SU-DHL-6 (cell line): Measurements from ENCODE around the gene PDE4D.

ENCODE experiments used
- CTCF ChIP-seq: fragments of 200-600 bp; sonication (generic); IDR thresholded peaks from one replicate; pipeline ENCODE4 v1.5.1; 2017; ENCODE audit warnings: antibody characterized with exemption, mild to moderate bottlenecking, low read length, moderate library complexity; ENCODE audit not compliant: insufficient read depth, poor library complexity, severe bottlenecking
- EZH2phosphoT487 ChIP-seq: fragments of 200-600 bp; sonication (generic), shearing (Covaris generic); conservative IDR thresholded peaks from 2 replicates; pipeline ENCODE4 v1.6.1; 2018; ENCODE audit warnings: mild to moderate bottlenecking, antibody characterized with exemption, low read length, moderate library complexity, mixed read lengths

DNA sequence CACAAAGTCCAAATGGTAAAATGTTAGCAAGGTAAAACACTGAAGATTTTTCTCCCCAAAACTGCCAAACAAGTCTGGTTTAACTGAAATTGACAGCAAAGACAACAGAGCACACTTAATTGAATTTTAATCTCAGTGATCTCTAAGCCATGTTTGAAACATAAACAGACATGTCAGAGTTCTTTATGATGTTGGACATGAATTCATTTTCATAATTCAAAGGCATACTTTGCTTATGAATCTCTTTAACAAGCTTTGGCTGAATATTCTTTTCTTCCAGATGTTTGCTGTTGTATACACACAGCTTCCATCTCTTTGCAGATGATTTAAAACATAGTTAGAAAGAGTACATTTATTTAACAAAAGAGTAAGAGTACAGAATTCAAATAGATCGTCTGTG lies 801.6 kb downstream of the PDE4D start:
- no peak for TF ChIP-seq EZH2phosphoT487
- TF ChIP-seq CTCF: no peak
